Cardiac fibroblast (primary cell): ENCODE results near the gene TEN1.
A peak's percentile ranks its signal among the peaks of the same experiment; 100 is the strongest.

Source experiments
- DNase-seq, 2 donors: peaks; one replicate each; pipeline versions ENCODE4 v3.0.0 to v3.0.0-alpha.2; 2010; ENCODE audit warnings: low read depth in 2 of 2
- H3K4me3 ChIP-seq, 2 donors: replicated peaks in 1 of 2; 1 replicate in 1 of 2; 2 replicates in 1 of 2; pipeline ENCODE4 v1.5.1; 2011; ENCODE audit warnings: low read depth in 2 of 2, low read length in 2 of 2, mild to moderate bottlenecking in 2 of 2, moderate library complexity in 1 of 2
- TF ChIP-seq, protein P1 (sequence below): IDR thresholded peaks from one replicate; pipeline ENCODE4 v1.5.1; 2011; ENCODE audit warnings: low read depth, mild to moderate bottlenecking, low read length, inconsistent platforms

TEN1 gene

DNA sequence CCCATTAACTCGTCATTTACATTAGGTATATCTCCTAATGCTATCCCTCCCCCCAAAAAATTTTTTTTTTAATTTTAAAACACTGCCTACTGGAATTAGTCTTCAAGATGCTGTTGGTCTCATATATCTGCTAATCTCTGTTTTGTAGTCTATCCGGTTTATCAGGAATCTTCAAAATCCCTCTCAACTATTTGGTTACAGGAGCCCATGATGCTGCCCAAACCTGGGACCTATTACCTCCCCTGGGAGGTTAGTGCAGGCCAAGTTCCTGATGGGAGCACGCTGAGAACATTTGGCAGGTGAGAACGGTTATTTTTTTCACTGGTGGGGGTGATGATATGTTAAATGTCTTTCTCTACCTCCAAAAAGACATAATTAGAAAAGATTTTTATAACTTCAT lies 6.9 kb downstream of the TEN1 start:
- TF ChIP-seq, protein P1, sequence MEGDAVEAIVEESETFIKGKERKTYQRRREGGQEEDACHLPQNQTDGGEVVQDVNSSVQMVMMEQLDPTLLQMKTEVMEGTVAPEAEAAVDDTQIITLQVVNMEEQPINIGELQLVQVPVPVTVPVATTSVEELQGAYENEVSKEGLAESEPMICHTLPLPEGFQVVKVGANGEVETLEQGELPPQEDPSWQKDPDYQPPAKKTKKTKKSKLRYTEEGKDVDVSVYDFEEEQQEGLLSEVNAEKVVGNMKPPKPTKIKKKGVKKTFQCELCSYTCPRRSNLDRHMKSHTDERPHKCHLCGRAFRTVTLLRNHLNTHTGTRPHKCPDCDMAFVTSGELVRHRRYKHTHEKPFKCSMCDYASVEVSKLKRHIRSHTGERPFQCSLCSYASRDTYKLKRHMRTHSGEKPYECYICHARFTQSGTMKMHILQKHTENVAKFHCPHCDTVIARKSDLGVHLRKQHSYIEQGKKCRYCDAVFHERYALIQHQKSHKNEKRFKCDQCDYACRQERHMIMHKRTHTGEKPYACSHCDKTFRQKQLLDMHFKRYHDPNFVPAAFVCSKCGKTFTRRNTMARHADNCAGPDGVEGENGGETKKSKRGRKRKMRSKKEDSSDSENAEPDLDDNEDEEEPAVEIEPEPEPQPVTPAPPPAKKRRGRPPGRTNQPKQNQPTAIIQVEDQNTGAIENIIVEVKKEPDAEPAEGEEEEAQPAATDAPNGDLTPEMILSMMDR: no peak
- H3K4me3 ChIP-seq: no peak overlapping the region
- no peak for DNase-seq

DNA sequence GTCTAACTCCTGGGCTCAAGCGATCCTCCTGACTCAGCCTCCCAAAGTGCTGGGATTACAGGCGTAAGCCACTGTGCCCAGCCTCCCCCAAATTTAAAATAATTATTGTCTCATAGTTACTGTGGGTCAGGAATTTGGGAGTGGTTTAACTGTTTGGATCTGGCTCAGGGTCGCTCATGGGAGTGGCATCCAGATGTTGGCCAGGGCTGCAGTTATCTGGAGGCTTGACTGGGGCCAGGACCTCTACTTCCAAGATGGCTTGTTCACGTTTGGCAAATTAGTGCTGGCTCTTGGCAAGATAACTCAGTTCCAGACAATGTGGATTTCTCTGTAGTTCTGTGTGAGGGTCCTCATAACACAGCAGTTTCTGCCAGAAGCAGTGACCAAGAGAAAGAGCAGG lies 8.0 kb downstream of the TEN1 start:
- no peak for DNase-seq
- no peak overlapping the region for H3K4me3 ChIP-seq
- TF ChIP-seq, protein P1: no peak

DNA sequence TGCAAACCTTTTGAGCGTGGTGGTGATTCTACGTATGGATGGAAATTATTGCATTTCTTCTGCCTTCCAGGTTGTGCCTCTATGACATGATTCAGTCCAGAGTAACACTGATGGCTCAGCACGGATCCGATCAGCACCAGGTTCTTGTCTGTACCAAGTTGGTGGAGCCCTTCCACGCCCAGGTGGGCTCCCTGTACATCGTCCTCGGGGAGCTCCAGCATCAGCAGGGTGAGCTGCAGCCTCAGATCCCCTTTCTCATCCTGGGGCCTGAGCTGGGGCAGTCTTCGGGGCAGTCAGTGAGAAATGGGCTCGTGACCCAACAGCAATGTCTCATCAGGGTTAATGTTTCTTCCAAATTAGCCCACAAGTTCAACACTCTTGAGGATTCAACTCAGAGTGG lies 12.4 kb downstream of the TEN1 start:
- DNase-seq: no peak
- H3K4me3 ChIP-seq: no peak overlapping the region
- TF ChIP-seq, protein P1: no peak

DNA sequence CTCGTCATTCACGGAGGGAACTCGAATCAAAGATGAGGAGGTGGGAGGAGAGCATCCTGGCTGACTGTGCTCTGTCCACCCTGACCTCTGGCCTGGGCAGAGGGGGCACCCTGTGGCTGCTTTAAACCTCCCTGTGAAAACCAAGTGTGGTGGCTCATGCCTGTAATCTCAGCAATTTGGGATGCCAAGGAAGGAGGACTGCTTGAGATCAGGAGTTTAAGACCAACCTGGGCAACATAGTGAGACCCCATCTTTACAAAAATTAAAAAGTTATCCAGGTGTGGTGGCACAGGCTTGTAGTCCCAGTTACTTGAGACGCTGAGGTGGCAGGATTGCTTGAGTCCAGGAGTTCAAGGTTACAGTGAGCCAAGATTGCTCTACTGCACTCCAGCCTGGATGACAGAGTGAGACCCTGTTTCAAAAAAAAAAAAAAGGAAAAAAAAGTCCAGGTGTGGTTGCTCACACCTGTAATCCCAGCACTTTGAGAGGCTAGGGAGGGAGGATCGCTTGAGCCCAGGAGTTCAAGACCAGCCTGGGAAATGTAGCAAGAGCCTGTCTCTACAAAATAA lies 15.8 kb downstream of the TEN1 start:
- TF ChIP-seq, protein P1: no peak
- H3K4me3 ChIP-seq: no peak overlapping the region
- no peak for DNase-seq

DNA sequence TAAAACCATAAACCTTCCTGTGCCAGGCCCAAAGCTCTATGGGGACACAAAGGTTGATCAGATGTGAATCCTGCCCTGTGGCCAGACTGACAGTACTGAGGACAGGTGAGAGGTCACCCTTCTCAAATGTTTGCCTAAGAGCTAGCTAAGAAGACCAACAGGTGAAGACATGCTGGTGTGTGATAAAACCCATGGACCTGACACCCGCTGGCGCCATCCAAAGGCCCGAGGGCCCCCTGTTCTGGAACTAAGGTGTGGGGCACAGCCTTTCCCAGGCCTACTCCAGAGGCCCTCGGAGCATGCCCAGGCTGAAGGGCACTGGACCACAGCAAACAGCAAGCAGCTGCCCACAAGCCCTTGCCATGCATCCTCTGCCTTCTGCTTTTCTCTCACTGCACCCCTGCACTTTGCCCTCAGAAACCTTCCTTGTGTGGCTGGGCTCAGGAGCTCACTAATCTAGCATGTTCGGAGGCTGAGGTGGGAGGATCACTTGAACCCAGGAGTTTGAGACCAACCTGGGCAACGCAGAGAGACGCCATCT lies 16.4 kb downstream of the TEN1 start:
- no peak overlapping the region for H3K4me3 ChIP-seq
- DNase-seq: no peak
- TF ChIP-seq, protein P1: no peak

DNA sequence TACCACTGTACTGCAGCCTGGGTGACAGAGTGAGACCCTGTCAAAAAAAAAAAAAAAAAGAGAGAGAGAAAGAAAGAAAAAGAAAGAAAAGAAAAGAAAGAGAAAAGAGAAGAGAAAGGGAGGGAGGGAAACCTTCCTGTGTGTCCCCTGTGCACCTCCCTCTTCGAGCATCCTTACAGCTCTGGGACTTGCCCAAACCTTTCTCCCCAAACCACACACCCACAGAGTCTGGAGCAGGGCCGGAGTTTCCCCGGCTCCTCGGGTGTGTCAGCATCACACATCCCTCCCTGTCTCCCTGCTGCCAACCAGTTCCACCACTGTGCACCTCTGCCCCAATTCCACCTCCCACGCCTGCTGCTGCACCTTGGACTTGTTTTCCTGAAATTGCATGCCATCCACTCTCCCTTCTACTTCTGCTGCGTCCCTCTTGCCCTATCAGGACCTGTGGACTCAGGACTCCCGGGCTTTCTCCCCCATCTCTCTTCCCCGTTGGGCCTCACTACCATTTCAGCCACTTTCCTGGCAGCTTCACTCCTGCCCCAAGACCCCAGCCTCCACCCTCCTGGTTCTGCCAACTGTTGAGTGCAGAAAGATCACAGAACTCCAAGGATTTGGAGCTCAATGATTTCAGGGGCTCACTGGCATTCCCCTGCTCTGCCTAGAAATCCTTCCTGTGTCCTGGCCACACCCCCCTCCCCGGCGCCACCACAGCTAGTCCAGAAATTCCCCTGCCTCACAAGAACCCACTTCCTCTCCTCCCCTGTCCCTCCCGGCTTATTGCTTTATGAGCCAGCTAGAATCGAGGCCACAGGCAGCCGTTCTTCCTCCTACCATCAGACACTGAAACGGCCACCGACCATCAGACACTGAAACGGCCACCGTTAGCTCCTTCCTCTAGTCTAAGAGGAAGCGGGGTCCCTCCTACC lies 17.9 kb downstream of the TEN1 start:
- H3K4me3 ChIP-seq: no peak overlapping the region
- peak; percentile 44 to 48 for DNase-seq
- TF ChIP-seq, protein P1: no peak
